Fibroblast of gingiva (primary cell): Measurements from ENCODE around the gene CCL13.

Source experiments
- DNase-seq: peaks from one replicate; pipeline ENCODE4 v3.0.0-alpha.2; 2011; ENCODE audit warnings: low read depth

CCL13 gene

GRCh38 chr17:34356194-34356593 lies at the start of gene CCL13:
TSS of gene CCL13 (plus strand) at chr17:34356480. CDS start at chr17:34356527, 47 bp downstream.
- no peak for DNase-seq

- peak; percentile 91 for DNase-seq
Observed at GRCh38 chr17:34307110-34307509, 49.2 kb upstream of the CCL13 start.

- DNase-seq, result peak; percentile 51
Observed at GRCh38 chr17:34308371-34308770, 47.9 kb upstream of the CCL13 start.

DNA sequence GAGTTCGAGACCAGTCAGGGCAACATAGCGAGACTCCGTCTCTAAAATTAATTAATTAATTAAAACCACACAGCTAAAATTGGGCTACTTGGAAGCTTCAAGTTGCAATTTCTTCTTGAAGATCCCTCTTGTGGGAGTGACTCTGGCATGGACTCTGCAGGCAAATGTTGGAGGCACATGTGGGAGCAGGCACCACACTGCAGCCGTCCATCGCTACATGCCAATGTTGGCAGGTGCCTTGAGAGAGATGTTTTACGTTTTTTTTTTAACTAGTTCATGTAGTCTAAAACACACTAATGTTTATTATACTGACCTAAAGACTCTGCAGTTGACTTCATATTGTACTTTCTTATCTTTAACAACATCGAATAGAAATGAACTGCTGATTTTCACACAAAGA lies 45.0 kb upstream of the CCL13 start:
- DNase-seq, result no peak

GRCh38 chr17:34312080-34312479 lies 44.2 kb upstream of the CCL13 start:
- peak; percentile 90 for DNase-seq

- DNase-seq, result peak; percentile 84
Observed at GRCh38 chr17:34313164-34313563, 43.1 kb upstream of the CCL13 start.

DNA sequence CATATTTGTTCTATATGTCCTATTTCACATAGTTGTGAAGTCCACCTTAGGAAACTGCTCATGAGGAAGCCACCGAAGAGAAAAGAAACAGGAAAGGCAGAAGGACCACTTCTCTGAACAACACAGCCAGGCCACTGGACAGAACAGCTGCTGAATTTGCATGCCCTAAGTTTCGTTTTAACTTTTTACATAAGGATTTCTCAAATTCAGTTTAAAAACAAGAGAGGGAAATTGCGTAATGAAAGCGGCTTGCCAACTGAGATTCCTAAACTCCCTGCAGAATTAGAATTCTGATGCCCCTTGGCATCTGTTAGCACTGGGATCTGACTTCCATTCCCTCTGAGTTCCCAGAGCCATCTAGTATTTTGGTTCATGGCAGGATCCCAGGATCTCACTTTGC lies 42.0 kb upstream of the CCL13 start:
- peak; percentile 95 for DNase-seq

DNA sequence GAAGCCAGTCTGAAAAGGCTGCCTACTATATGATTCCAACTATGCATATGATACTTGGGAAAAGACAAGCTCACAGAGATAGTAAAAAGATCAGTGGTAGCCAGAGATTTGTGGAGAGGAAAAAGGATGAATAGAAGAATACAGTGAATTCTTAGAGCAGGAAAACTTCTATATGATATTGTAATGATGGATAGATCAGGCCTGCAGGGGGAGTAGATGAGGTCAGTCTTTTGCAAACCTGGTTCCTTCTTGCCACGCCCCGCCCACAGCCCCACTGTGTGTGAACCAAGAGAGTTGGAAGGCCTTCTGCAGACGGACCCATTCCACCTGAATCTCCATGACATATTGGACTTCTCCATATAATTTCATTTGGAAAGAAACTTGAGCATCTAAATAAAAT lies 37.8 kb upstream of the CCL13 start:
- no peak for DNase-seq

DNA sequence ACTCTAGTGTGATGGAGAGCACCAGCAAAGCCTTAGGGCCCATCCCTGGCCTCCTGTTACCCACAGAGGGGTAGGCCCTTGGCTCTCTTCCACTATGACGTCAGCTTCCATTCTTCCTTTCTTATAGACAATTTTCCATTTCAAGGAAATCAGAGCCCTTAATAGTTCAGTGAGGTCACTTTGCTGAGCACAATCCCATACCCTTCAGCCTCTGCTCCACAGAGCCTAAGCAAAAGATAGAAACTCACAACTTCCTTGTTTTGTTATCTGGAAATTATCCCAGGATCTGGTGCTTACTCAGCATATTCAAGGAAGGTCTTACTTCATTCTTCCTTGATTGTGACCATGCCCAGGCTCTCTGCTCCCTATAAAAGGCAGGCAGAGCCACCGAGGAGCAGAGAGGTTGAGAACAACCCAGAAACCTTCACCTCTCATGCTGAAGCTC lies 37.2 kb upstream of the CCL13 start, which contains the start of gene CCL8:
CCL8 (plus strand) TSS at position 397 of the 445 bp plus-strand sequence. CDS start 67 bp downstream, outside the sequence.
- DNase-seq, result peak; percentile 36

GRCh38 chr17:34321964-34322363 lies 34.3 kb upstream of the CCL13 start:
- DNase-seq, result no peak

- peak; percentile 80 for DNase-seq
Observed at GRCh38 chr17:34327580-34327979, 28.7 kb upstream of the CCL13 start.

DNA sequence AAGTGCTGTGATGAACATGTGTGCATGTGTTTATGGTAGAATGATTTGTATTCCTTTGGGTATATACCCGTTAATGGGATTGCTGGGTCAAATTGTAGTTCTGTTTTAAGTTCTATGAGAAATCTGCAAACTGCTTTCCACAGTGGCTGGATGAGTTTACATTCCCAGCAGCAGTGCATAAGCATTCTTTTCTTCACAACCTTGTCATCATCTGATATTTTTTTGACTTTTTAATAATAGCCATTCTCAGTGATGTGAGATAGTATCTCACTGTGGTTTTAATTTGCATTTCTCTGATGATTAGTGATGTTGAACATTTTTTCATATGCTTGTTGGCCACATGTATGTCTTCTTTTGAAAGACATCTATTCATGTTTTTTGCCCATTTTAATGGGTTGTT lies 18.6 kb upstream of the CCL13 start:
- DNase-seq, result no peak

- DNase-seq, result no peak
Observed at GRCh38 chr17:34339138-34339770, 17.0 kb upstream of the CCL13 start.

DNA sequence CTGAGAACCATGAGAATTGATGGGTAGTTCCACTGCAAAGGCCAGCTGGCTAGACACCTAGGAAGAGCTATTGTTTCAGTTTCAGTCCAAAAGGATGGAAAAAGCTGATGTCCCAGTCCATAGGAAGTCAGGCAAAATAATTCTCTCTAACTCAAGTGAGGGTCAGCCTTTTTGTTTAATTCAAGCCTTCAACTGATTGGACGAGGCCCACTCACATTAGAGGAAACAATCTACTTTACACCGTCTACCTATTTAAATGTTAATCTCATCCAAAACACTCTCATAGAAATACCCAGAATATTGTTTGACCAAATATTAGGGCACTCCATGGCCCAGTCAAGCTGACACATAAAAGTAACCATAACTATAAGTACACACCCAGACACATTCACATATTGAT lies 14.4 kb upstream of the CCL13 start:
- DNase-seq, result no peak

DNA sequence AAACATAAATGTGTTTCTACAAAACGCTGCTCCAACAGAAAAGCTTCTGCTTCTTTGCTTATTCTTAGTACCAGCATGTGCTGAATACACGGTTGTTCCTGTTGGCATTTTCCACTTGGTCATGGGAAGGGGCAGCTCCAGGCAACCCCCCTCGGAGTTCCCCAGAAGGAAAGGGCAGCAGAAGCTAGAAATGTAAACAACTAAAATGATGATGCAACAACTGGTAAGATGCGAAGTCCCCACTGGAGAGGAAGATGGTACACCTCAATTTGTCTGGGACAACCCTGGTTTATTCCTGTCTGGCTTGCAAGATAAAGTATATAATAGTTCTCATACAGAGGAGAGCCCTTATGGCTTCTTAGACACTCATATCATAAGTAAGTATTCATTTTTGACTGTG lies 9.2 kb upstream of the CCL13 start:
- no peak for DNase-seq

DNA sequence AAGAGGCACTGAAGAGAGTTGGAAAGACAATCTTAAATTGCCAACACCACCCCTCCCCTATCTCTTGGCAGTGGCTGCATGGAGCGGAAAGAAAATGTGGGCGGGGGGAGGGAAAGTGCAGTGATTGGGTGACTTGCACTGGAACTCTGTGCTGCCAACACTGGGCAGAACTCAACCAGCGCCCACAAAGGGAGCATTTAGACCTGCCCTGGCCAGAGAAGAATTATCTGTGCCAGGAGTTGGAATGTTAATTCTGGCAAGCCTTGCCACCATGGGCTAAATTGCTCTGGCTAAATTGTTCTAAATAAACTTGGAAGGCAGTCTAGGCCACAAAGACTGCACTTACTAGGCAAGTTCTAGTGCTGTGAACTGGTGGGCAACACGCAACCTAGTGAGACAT lies 6.5 kb upstream of the CCL13 start:
- no peak for DNase-seq

GRCh38 chr17:34351096-34351495 lies 5.2 kb upstream of the CCL13 start:
- DNase-seq, result peak; percentile 20

DNA sequence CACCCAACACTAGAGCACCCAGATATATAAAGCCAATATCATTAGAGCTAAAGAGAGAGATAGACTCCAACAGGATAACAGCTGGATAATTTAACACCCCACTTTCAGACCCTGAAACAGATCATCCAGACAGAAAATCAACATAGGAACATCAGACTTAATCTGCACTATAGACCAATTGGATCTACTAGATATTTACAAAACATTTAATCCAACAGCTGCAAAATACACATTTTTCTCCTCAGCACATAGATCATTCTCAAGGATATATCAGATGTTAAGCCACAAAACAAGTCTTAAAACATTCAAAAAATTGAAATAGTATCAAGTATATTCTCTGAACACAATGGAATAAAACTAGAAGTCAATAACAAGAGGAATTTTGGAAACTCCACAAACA lies 4.1 kb upstream of the CCL13 start:
- DNase-seq, result no peak

DNA sequence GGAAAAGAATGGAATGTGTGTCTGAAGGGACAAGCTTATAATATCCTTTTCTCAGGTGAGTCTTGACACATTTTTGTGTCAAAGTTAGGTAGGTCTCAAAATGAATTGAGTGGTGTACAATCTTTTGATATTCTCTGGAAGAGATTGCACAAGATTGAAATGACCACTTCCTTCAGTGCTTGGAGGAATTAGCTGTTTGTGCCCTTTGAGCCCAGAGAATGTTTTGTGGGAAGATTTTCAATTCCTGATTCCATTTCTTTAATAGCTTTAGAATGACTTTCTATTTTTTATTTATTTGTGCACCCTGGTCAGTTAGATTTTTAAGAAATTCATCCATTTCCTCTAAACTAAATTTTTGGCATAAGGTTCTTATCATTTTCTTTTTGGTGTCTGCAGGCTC lies 1.6 kb upstream of the CCL13 start:
- DNase-seq, result peak; percentile 64

DNA sequence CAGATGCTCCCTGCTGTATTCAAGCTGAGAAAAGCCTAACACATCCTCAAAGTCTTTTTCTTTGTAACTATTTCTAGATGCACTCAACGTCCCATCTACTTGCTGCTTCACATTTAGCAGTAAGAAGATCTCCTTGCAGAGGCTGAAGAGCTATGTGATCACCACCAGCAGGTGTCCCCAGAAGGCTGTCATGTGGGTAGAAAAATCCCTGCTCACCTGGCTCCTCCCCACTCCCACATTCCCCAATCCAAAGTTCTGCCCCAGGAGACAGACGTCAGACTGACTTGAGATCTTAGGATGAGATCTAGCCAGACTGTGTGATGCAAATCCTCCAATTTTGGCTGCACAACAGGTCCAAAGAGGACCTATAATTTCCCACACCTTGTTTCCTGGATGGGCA lies 1.1 kb downstream of the CCL13 start:
- DNase-seq, result no peak

DNA sequence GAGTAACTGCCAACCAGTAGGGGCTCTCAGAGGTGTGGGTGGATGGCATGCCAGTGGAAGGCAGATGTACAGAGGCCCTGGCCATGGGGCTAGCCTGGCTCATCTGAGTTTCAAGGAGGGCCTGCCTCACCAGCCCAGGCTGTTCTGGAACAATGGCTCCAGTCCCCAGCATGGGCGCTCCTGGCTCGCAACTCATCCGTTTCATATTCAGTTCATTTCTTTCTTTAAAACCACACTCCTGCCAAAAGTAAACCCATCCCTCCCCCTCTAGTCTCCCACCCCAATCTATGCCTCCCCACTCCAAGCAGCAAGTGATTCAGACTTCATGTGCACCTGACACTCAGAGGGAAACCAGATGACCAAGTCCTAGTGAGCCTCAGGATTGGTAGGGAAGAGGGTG lies 2.4 kb downstream of the CCL13 start:
- no peak for DNase-seq

- DNase-seq, result no peak
Observed at GRCh38 chr17:34360601-34361270, 4.5 kb downstream of the CCL13 start.

GRCh38 chr17:34361478-34362061 lies 5.3 kb downstream of the CCL13 start:
- DNase-seq, result peak; percentile 80
